GM18498 (cell line): ENCODE measurements around the gene EIF2S3B.
"Not testable (repeated sequence)": the region's sequence is repeated elsewhere in the genome, so short reads cannot be mapped to it uniquely, and the experiment has no call there.

Experiments
- ATAC-seq: cut with Tn5 transposase; IDR thresholded peaks from one replicate; pipeline ENCODE4 v1.9.1; 2021; ENCODE audit warnings: mild to moderate bottlenecking, moderate library complexity; ENCODE audit not compliant: unreplicated experiment

Gene EIF2S3B

GRCh38 chr12:10505620-10506019, at the start of gene EIF2S3B:
TSS of gene EIF2S3B (plus strand) at chr12:10505890. CDS start at chr12:10505903, 13 bp downstream.
- no peak for ATAC-seq

- no peak for ATAC-seq
Measured at GRCh38 chr12:10456856-10457255, 48.8 kb upstream of the EIF2S3B start.

GRCh38 chr12:10457760-10458159, 47.9 kb upstream of the EIF2S3B start:
- ATAC-seq: no peak

GRCh38 chr12:10466311-10466710, 39.4 kb upstream of the EIF2S3B start:
- ATAC-seq: no peak

- ATAC-seq: no peak
Measured at GRCh38 chr12:10469701-10470100, 36.0 kb upstream of the EIF2S3B start.

- not testable (repeated sequence) for ATAC-seq
Measured at GRCh38 chr12:10472808-10473207, 32.9 kb upstream of the EIF2S3B start.

GRCh38 chr12:10481901-10482300, 23.8 kb upstream of the EIF2S3B start:
- ATAC-seq: not testable (repeated sequence)

GRCh38 chr12:10487328-10487727, 18.4 kb upstream of the EIF2S3B start:
- not testable (repeated sequence) for ATAC-seq

GRCh38 chr12:10491766-10492165, 13.9 kb upstream of the EIF2S3B start:
- ATAC-seq: no peak

- no peak for ATAC-seq
Measured at GRCh38 chr12:10497602-10498001, 8.1 kb upstream of the EIF2S3B start.

GRCh38 chr12:10498042-10498441, 7.6 kb upstream of the EIF2S3B start:
- no peak for ATAC-seq

GRCh38 chr12:10501030-10501429, 4.7 kb upstream of the EIF2S3B start:
- no peak for ATAC-seq

GRCh38 chr12:10503460-10503859, 2.2 kb upstream of the EIF2S3B start:
- no peak for ATAC-seq

GRCh38 chr12:10511756-10512355, 6.2 kb downstream of the EIF2S3B start:
- ATAC-seq: no peak

- ATAC-seq: no peak
Measured at GRCh38 chr12:10512798-10513197, 7.1 kb downstream of the EIF2S3B start.

GRCh38 chr12:10521555-10521954, 15.9 kb downstream of the EIF2S3B start:
- no peak for ATAC-seq

GRCh38 chr12:10528174-10528953, 22.7 kb downstream of the EIF2S3B start:
- ATAC-seq: no peak

GRCh38 chr12:10529603-10530002, 23.9 kb downstream of the EIF2S3B start:
- ATAC-seq: no peak

GRCh38 chr12:10537721-10538120, 32.0 kb downstream of the EIF2S3B start:
- no peak for ATAC-seq

- ATAC-seq: peak; percentile 94
Measured at GRCh38 chr12:10540776-10541205, 35.1 kb downstream of the EIF2S3B start.

- ATAC-seq: no peak
Measured at GRCh38 chr12:10543499-10543898, 37.8 kb downstream of the EIF2S3B start.

- ATAC-seq: no peak
Measured at GRCh38 chr12:10551375-10551774, 45.7 kb downstream of the EIF2S3B start.
